ENCODE results near the gene LFNG.

DNA sequence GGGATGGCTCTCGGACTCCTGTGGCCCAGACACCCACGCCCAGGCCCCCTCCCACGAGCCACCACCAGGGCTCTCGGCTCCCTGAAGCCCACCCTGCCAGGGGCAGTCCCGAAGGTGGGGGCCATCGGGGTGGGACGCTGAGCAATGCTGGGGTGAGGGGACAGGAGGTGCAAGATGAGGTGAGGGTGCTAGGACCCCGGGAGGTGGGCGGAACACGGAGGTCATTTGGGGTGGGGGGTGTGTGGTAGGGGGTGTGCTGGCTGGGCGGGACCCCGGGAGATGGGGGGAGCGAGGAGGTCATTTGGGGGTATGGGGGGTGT, 17.0 kb upstream of the LFNG start:
- TF ChIP-seq, protein P1, sequence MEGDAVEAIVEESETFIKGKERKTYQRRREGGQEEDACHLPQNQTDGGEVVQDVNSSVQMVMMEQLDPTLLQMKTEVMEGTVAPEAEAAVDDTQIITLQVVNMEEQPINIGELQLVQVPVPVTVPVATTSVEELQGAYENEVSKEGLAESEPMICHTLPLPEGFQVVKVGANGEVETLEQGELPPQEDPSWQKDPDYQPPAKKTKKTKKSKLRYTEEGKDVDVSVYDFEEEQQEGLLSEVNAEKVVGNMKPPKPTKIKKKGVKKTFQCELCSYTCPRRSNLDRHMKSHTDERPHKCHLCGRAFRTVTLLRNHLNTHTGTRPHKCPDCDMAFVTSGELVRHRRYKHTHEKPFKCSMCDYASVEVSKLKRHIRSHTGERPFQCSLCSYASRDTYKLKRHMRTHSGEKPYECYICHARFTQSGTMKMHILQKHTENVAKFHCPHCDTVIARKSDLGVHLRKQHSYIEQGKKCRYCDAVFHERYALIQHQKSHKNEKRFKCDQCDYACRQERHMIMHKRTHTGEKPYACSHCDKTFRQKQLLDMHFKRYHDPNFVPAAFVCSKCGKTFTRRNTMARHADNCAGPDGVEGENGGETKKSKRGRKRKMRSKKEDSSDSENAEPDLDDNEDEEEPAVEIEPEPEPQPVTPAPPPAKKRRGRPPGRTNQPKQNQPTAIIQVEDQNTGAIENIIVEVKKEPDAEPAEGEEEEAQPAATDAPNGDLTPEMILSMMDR (IDR thresholded peaks at IDR 0.05): no peak
- TF ChIP-seq POLR2AphosphoS5 (IDR thresholded peaks at IDR 0.05; ENCODE audit: insufficient read depth in 1 of 2, low read depth in 1 of 2) (no peak), POLR2A (IDR thresholded peaks at IDR 0.05) (no peak)

Measured in vagina (tissue), 2 donors.